ENCODE measurements around the gene TCF4.

DNA sequence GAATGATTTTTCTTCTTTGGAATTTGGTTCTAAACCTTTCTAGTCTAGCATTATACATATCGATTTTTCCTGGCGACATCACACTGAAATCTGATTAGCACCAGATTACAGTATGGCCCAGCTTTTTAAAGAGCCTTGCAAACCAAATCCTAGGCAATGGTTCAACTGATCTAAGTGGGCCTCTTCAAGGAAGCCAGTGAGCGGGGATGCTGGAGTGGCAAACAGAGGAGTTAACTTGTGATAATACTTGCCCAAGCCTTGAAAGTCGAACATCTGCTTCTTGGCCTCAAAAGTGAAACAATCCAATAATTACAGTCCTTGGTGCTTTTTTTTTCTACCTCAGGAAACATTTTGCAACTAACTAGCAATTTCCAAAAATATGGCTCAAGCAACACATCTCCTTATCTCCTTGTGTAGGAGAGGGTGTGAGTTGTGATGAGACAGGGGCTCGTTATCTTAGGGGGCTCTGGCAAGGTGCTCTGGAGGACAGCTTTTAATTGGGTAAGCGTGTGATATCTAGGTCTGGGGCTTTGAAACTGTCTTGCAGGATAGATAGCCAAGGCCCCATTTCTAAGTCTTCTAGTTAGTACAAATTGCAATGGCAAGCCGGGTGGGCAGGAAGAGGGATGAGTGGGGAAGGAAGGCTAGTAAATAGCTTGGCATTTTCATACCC is 388.6 kb downstream of the TCF4 start:
- TF ChIP-seq POLR2A (IDR thresholded peaks at IDR 0.05) (no peak), POLR2AphosphoS5 (IDR thresholded peaks at IDR 0.05) (no peak), EP300 (IDR thresholded peaks at IDR 0.05) (no peak)
- TF ChIP-seq, protein P1, sequence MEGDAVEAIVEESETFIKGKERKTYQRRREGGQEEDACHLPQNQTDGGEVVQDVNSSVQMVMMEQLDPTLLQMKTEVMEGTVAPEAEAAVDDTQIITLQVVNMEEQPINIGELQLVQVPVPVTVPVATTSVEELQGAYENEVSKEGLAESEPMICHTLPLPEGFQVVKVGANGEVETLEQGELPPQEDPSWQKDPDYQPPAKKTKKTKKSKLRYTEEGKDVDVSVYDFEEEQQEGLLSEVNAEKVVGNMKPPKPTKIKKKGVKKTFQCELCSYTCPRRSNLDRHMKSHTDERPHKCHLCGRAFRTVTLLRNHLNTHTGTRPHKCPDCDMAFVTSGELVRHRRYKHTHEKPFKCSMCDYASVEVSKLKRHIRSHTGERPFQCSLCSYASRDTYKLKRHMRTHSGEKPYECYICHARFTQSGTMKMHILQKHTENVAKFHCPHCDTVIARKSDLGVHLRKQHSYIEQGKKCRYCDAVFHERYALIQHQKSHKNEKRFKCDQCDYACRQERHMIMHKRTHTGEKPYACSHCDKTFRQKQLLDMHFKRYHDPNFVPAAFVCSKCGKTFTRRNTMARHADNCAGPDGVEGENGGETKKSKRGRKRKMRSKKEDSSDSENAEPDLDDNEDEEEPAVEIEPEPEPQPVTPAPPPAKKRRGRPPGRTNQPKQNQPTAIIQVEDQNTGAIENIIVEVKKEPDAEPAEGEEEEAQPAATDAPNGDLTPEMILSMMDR (IDR thresholded peaks at IDR 0.05) = no peak

All from sigmoid colon (tissue), 4 donors.